NCI-H460 (cell line): Measurements from ENCODE around the gene AREL1. TPM values are rescaled to one million over a fixed set of nuclear protein-coding genes. Genes with fewer than 3 reads are reported as not detected.

Experiments
- DNase-seq: peaks from one replicate; pipeline ENCODE4 v3.0.0-alpha.2; 2016; ENCODE audit warnings: low read depth; ENCODE audit errors: extremely low read depth
- total RNA-seq: library from RNA; depleted of rRNA; stranded (reverse); fragments of >200 nt; shearing (Covaris generic); gene quantifications from 2 replicates; pipeline ENCODE4 v1.2.3, GENCODE V29; 2014

The AREL1 gene
- total RNA-seq, 1 experiment from 2014 or later, result 31.2 TPM

DNA sequence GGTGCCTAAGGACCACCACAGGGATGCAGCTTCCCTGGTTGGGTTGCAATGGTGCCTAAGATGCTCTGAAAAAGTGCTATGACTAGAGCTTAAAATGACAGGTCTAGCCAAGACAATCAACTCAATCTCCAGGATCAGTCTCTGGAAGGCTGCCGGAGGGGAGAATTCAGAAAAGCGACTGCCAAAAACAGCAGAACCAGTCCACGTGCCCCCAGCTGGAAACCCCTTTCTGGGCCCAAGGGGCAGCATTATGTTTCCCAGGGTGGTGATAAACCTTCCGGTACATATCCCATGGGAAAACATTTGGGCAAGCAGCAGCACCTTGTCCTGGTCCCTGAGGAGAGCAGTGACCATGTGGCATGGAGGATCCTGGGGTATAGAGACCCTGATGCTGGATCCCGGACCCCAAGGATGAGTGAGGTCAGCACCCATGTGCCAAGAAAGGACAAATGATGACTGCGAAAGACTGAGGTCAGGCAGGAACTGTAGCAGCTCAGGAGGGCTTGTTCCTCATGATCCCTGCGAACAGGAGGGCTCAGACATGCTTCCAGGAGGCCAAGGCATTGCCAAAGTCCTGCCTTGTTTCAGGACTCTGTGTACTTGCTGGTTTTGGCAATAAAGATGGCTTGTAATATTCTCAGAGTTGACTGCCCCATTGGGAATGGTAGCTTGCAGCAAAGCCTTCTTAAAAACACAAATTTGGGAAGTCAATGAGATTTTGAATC lies 51.0 kb downstream of the AREL1 start:
- DNase-seq, result no peak

DNA sequence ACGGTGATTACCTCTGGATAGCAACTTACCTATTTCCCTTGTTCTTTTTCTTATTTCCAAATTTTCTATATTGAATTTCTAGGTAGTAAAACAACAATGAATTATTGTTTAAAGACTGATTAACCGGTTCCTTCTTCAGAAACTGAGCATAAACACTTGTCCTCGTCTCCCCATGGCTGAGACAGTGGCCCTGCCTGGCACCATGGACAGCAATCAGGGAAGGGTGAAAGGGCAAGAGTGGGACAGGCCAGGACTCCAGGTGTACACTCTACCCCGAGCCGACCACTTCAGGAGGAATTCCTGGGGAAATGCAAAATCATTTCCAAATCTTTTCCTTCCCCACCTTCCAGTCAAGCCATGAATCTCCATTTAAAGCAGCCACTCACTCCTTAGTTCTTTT lies 52.0 kb downstream of the AREL1 start:
- DNase-seq, result no peak

DNA sequence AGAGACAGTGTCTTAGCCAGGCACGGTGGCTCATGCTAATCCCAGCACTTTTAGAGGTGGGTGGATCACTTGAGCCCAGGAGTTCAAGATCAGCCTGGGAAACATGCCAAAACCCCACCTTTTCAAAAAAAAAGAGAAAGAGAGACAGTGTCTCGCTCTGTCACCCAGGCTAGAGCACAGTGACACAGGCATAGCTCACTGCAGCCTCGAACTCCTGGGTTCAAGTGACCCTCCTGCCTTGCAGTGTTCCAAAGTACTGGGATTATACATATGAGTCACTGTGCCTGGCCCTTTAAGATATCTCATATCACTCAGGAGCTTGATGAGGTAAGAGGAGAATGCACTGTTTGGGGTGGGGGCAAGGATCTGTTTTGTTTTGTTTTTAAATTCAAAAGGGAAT lies 52.7 kb downstream of the AREL1 start:
- no peak for DNase-seq

DNA sequence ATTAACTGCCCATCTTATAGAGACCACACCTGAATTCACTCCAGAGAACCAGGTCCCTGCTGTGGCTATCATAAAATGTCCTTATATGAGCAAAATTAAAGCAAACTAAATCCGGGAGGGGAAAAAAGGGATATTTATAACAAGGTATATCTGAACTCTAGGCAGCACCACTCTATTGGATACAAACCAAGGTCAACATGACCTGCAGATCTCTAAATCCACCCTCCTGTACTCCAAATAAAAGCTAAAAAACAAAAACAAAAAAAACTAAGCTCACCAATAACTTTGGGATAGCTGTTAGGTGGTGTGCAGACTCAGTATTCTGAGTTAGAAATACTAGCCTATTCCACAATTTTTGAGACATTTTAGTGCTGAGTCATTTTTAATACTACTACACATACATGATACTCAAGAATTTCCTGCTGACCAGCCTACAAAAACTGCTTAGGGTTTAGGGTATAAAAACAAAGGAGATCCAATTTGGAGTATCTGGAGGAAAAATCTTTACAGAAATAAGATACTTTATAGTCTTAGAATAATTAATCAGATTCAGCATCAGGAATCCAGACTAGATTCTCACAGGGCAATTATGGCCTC lies 54.2 kb downstream of the AREL1 start:
- no peak for DNase-seq

DNA sequence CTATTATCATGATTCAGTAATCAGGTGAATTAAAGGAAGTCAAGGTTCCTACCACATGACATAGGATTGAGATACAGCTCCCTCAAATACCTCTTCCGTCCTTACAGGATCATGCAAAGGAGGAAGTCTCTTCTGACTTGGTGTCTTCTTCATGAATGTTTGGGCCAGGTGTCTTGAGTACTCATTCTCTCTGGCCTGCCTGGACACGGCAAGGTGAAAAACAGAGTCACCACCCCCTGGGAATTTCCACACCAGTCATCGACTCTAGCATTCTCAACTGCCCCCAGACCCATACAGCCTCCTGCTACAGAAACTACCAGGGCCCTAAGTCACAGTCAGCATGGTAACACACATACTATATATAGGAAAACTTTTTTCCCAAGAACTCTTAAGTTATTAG lies 55.9 kb downstream of the AREL1 start:
- DNase-seq, result no peak

DNA sequence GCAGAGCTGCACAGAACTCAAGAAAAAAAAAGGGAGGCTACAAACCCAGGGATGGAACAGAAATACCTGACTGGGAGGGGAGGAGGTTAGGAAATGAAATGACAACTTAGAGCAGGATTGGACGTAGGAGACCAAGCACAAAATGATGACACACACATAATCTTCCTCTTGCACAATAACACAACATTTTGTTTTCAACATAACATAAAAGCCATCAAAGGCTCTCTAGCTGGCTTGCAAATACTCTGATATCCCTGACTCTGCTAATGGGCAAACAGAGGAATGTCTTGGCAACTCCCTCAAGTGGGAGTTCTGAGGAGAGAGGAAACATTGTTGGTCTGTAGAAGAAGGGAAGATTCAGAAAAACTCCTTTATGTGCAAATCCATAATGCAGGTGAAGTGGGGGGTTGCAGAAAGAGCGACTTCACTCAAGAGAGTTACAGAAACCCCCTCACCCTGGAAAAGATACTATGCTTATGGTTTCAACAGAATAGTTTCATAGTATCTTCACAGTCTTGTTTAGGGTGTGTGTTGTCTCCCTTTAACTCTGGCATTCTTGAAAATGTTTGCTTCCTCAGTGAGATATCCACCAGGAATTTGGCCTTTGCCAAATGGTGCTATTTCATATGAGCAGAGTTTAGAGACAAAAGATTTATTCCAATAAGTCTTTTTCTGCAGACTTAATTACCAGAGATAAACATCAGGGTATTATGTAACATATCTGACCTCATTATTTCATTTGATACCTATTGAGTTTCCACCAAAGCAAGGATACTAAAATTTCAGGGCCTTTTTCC lies 57.1 kb downstream of the AREL1 start:
- no peak for DNase-seq

DNA sequence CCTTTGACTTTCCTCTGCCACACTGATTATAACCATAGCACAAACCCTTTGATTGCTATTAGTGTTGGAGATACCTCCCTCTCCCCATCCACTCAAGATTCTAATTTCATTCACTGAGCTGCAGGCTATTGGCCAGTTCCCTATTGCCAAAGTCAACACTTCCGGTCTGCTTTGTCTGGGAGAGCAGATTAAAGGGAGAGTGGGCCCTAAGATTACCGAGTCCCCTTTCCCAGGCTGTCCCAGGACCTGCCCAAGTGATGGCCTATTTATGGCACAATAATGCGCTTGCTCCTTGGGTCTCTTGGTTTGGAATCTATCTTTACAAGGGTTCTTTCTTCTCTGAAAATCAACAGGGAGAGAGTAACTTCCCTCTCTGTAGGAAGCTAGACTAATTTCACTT lies 57.9 kb downstream of the AREL1 start:
- DNase-seq, result no peak

DNA sequence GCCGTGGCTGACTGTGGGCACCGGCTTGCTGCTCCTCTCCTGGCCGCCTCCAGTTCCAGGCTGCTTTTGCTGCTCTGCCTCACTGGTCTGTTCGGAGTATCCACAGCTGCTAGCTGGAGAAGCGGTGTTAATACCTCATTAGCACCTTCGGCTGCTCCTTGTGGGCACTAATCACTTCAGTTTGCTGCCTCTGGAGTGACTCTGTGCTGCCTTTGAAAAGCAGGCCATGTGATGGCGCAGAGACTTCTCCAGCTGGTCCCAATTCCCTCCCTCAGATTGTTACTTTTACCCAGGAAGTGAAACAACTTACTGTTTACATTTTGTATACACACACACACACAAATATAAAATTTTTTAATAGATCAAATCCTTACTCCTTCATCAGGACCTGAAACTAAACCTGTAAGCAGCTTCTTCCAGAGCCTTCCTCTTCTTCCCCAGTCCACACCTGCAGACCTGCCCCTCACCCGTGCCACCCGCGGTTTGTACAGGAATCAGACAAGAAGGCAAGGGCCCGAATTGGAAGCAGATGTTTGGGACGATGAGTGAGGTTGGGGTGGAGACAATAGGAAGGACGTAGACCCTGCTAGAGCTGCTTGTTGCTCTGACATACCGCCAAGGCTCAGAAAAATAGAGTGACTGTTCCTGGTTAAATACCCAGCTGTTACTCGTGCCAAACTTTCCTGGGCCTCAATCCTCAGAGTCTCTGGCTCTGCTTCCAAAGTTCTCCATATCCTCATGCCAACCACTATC lies 59.3 kb downstream of the AREL1 start:
- DNase-seq, result no peak

DNA sequence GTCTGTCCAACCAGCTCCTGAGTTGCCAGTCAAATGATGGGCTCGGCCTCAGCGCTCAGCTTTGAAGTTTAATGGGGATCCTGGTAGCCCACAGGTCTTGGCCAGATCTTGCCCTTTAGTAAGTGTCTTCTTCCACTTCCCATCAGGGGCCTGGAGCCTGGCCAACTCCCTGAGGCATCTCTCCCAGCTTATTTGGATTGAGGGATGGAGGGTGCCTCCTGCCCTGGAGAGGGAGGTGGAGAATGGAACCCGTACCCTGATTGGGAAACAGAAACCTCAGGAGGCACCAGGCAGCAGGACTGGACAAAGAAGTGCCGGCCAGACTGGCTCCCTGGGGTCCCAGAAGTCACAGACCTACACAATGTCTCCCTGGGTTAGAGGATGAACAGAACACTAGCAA lies 60.3 kb downstream of the AREL1 start:
- DNase-seq, result no peak

DNA sequence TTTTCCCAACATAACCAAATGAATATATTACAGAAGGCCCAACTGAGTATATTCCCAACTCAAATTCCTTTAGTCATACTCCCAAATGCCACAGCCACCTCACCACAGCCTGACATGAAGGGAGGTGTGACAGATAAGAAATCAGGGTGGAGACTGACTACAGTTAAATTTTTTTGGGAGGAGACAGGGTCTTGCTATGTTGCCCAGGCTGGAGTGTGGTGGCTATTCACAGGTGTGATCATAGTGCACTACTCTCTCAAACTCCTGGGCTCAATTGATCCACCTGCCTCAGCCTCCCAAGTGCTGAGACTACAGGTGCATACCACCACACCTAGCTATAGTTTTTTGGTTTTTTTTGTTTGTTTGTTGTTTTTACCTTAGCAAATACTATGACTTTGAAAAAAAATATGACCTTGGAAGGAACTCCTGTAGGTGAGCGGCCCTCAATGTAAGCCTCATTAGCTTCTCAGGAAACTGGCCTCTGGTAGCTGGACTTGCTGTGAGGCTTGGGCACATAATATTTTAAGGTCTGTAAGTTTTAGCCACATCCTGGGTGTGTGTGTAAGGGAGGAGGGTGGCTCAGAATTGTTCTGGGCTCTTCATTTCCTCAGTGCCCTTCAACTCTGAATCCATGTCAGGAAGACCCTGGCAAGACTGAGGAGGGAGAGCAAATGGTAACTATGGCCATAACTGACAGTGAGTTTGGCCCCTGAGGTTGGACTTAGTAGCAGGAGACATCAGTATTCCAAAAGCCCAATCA lies 61.8 kb downstream of the AREL1 start:
- no peak for DNase-seq

DNA sequence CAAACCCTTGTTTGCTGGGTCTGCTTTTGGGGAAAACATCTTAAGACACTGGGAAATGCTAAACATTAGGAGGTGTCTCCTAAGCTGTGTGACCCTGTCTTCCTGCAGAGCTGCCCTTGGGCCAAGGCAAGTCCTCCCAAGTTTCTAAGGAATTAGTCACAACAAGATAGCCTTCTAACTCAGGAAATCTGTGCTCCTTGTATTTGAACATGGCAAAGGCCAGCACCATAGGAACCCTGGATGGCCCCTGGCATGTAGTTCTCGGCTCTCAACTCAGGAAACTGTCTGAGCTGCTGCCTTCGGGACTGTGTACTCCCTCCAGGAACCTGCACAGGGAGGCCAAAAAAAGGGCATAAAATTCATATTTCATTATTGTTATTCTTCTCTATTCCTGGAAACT lies 63.2 kb downstream of the AREL1 start:
- DNase-seq, result no peak

DNA sequence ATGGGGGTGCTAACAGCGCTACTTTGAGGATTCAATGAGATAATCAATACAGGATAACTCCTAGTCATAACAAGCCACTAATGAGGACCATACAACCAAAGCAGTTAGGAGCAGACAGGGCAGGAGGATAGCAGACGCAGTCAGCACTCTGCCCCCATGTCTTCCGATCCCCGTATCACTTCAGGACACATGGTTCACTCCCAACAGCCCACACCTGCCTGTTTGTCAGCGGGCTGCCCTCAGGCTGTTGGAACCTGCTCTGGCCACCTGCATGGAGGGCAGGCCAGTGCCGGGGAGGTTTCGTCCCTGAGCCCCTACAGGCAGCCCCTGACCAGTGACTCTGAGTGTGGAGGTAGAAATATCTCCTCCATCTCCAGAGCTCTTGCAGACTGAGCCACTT lies 63.7 kb downstream of the AREL1 start:
- no peak for DNase-seq

DNA sequence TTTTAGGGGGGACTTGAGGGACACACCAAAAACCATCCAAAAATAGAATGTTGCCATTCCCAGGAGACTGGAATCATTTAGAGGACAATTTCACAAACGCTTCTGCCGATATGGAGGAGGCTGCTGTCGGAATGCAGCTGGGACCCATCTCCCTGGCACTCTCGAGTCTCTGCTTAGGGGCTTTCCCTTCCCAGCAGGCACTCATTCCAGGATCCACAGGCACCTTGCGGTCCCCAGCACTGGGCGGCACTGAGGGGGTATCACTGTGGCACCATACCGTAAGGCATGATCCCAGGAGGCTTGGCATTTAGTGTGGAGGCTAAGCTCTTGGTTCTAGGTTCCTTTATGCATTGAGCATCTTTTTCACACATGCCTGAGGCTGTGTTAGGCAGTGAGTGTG lies 64.3 kb downstream of the AREL1 start:
- no peak for DNase-seq

DNA sequence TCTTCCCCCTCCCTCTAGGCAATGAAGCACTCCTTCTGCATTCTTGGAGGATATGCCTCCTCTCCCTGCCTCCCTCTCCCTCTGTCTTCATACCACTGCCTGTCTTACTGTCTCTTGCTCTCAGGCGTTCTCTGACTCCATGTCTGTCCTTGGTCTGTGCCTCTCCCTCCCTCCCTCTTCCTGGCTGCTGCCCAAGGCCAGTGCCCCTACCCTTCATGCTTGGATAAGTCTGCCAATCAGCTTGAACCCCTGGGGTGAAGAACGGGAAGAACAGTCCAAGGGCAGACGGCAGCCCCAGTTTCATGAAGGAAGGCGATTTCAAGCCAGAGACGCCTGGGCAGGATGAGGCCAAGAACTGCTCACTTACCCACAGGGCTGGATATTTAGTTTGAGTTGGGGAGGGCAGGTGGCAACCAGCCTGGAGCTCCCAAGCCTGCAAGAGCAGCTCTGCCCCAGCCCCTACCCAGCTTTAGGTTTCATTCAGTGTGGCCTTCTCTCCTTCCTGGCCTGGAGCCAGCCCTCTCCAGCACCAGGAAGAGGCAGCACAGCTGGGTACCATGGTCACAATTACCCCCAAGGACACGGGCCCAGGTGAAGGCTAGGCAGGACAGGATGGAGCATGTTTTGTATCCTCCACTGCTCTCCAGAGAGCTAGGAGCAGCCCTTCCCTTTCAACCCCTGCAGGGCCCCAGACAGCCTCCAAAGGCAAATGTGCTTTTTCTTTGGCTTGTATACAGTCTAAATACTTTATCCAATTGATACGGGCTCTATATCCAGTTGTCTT lies 65.0 kb downstream of the AREL1 start:
- DNase-seq, result no peak

DNA sequence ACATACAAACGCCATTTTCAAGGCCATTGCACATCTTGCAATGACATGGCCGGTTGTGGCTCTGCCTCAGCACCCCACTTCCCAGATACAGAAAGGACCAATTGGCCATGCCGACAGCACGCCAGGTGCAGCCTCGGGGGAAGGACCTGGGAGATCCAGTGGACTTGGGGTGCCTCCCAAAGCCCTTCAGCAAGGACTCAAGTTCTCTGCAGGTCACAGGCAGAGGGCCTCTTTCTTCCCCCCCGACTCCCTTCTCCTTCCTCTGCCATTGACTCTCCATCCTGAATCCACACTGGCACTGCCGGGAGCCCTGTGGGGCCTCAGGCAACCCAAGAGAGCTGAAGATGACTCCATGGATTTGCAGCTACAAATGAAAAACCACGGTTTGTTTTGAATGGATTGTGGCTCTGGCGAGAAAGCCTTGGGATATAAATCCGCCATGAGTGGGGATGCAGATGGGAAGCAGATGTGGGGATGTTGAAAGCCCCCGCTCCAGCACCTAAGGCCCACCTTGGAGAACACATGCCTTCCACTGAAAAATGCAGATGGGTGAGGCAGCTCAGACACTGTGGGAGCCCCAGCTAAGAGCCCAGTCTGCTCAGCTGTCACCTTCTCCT lies 65.7 kb downstream of the AREL1 start:
- no peak for DNase-seq

DNA sequence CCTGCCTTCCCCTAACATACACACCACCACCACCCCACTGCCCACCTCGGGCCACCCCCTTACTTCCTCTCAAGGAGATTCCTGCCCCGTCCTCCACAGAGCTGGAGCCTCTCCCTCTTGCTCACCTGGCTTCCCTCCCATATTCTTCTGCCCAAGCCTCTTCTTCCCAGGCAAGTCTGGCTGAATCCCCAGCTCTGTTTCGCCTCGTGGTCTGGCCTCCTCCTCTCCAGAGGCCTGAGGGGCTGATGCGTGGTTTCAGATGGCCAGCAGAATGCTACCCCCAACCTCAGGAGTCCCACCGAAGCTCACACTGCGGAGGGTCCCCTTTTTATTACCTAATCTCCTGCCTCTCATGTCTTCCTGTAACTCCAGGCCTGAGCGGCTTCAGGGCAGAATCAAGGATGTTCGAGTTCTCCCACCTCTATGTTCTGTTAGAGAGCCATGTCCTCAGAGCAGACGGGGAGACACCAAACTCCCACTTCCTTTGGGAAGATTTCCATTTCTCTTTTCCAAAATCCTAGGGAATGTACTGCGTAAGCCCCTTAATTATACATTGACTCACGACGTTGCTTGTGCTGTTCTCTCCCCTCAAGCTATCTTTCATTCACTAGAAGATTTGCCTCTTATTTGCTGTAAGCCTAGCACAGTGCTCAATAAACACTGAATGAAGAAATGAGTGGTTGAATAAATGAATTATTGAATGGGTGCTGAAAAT lies 67.0 kb downstream of the AREL1 start:
- no peak for DNase-seq

DNA sequence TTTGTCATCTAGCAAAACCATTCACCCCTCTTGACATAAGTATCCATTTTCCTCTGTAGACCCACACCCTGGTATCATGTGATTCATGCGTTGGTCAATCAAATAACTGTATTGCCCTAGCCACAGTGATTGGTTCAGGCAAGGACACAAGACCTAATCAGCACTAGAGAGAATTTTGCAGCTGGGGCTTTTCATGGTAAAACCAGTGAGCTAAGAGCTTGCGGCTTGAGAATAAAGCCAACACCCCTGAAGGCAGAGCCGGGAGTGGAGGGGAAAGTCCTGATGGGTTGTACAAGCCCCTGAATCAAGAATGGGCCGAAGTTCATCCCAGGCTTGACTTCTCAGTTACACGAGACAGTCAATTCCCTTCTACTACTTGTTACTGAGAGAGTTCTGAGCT lies 67.6 kb downstream of the AREL1 start:
- DNase-seq, result no peak

DNA sequence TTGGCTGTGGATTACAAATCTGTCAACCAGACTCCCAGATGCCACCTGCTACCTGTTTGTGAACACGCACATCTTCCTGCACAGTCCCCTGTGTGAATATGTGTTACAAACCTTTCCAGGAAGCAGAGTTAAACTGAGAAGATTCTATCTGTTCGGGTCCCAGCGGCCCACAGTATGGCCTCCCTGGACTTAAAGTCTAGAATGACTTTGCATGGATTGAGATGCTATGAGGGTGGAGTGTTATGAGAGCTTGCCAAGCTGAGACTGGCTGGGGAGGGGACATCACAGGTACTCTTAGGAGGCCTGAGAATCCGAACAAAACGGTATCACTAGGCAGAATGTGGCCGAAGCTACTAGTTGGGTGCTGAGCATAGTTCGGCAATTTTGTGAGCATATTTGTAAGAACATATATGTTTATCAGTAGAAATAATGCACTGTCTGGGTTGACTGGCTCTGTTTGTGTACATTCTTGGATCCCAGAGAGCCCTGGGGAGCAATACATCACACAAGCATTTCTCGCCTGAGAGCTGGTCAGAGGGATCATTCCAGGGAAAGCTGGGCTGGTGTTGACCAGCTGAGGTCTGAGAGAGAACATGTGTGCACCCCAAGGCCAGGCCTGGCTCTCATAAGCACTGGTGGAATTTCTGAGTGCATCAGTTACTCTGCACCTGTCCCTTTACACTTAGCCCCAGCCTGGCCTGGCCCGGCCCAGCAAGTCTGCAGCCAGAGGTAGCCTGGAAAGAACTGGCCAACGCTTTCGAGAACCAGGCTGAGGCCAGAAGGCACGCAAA lies 71.1 kb downstream of the AREL1 start:
- DNase-seq, result no peak
